ENCODE measurements around the gene HTRA1.

Gene HTRA1

DNA sequence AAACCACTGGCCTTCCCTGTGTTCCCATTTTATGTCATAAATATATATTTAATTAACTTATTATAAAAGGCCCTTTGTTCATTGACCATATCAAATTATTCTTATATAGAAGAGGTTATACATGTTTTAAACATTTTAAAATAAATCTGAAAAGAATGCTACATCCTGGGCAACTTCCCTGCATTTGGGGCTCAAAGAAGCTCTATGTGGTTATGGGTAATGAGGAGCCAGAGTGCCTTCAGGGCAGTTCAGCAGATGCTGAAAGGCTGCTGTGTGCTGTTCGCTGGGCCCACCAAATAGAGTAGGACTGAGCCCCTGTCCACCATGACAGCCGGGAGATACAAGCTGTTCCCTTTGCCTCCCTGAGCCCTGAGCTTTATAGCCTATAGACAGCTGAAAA lies 35.9 kb downstream of the HTRA1 start:
- no peak for DNase-seq

DNA sequence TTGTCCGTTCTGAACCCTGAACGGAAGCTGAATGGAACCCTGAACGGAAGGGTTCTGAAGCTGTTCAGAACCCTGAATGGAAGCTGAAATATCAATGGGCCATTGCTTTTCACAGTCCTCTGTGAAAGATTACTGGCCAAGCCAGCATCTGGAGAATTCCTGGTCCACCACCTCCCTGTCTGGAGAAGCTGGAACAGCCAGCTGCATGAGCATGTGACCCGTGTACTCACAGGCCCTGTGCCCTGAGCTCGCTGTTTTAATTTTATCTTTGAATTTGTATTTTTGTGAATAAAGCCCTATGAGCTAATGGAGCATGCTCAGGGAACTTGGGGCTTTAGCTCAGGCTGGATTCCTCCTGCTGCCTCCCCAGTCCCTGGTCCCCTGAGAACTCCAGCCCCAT lies 37.2 kb downstream of the HTRA1 start:
- DNase-seq: no peak

DNA sequence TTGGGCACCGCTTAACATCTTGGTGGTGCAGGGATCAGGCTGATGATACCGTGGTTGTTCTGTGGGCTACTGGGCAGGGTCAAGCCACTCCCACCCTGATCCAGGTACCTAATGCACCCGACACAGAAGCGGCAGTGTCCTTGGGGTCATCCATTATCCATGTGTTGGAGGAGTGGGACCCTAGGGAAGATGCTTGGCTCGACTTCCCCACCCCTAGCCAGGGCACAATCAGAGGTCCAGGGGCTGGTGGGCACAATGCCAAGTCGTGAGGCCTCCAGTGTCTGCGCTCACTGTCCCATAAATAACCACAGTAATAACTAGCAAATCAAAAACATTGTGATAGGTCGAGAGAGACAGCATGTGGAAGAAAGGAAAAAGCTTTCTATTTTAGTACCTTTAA lies 37.7 kb downstream of the HTRA1 start:
- no peak for DNase-seq

DNA sequence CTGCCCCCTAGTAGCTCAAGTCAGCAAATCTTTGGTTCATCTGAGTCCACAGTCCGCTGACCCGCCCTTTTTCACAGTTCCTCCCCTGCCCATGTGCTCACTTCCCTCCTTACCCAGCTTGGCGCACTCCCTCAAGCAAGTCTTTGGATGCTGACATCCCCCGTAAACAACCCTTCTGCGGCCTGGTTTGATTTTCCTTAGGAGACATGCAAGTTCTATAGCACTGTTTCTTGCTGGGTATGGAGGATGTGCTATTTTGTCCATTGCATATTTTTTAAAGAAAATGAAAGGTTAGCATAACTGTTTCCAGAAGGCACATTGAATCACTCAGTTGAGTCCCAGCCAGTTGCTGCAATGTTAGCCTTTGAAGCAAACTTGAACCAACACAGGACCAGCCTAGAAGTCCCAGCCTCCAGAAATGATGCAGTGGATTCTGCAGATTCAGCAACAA lies 38.2 kb downstream of the HTRA1 start:
- no peak for DNase-seq

DNA sequence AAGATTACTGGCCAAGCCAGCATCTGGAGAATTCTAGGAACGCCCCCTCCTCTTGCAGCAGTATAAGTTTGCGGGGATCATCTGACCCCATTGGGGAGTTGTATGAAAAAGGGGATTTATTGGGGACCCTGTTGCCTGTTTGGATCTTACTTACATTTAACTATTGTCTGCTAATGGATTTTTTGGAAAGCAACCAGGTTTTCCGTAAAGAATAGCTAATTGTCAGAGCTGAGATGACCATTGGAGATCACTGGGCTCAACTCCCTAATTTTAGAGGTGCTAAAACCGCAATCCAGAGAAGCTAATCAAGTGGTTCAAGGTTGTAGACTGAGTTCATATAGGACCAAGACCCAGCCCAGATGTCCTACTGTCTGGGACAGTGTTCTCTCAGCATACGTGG lies 38.8 kb downstream of the HTRA1 start:
- no peak for DNase-seq

DNA sequence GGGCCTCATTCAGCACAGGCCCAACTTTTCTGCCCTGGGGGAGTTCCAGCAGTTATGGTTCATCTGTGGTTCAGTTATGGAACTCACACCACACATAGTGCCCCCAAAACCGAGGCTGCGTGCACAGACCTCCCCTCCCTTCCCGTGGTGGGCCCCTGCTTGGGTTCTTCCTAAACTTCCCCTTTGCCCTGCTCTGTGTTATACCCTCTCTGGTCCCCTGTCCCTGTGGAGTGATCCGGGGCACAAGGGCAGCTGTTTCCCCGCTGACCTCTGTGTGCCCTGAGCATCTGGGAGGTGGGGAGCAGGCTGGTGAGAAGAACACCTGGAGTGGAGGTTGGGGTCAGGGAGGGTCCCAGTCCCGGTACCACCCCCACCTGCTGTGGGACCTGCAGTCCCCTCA lies 39.4 kb downstream of the HTRA1 start:
- no peak for DNase-seq

DNA sequence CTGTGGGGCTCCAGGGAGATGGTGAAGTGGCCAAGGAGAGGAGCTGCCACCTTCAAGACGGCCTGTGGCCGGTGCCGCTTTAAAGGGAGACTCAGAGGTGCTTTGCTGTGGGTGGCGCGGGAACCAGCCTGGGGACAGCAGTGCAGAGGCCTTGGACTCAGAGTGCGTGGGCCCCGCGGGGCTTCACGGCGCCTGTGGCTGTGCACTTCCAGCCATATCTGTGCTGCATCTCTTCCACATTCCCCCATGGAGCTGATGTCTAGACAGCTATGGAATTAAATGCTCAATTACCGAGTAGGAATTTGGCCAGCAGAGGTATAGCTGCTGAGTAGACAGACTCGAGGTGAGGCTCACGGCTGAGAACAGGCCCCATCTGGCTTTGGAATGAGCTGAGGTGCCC lies 41.7 kb downstream of the HTRA1 start:
- no peak for DNase-seq

DNA sequence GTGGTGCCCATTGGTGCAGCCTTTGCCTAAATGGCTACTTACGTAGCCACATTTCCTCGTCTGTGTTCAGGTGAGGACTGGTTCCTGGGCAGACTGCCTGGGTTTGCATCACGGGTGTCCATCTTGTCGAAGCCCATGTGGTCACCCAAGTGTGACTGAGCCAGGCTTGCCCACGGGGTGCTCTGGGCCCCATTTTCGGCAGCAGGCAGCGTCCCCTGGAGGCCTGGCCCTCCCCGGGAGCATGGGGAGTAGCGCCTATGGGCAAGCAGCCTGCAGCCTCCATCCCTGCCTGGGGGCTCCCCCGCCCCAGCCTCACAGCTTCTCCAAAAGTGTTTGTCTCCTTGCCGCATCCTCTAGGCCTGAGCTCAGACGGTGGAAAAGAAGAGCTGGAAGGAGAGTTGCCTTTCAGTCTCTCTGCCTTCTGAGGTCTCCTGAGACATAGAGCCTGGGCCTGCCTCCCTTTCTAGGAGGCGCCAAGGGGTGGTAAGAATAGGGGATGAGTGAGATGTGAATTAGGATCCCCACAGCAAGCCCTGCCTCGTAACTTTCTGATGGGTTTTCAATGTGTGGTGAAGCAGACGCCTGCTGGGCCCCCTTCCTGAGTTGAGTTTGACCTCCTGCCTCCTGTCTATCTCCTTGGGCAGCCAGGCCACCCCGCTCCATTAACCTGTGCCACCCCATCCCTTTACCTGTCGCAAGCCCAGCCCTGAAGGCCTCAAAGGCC lies 42.7 kb downstream of the HTRA1 start:
- no peak for DNase-seq

DNA sequence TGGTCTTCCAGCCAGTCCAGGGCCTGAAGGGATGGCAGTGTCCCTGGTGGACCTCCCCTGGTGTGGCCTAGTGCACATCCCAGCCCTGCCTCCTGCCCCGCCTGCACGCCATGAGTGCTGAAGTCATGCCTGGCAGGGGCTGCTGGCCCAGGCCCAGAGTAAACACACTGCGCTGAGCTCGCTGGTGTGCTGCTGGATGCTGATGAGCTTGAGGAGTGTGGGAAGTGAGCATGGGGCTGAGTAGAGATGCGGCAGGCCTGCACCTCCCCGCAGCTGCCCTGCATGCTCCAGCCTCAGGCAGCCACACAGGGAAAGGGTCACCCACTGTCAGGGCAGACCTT lies 43.2 kb downstream of the HTRA1 start:
- peak; percentile 67 for DNase-seq

DNA sequence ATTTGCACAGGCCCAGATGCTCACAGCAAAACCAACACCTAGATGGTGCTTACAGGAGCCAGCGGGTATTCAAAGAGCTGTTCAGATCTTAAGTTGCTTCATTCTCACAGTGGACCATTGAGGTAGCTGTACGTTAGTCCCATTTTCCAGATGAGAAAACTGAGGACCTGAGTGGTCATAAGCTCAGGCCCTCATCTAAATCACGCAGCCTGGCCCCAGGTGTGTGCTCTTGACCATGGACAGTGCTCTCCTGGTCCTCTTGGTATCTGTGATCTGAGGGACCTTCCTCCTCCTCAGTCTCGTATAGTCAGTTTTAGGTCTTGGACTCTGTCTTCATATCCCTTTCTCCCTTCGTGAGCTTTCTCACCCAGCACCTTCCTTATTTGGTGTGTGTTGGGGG lies 43.7 kb downstream of the HTRA1 start:
- DNase-seq: no peak

DNA sequence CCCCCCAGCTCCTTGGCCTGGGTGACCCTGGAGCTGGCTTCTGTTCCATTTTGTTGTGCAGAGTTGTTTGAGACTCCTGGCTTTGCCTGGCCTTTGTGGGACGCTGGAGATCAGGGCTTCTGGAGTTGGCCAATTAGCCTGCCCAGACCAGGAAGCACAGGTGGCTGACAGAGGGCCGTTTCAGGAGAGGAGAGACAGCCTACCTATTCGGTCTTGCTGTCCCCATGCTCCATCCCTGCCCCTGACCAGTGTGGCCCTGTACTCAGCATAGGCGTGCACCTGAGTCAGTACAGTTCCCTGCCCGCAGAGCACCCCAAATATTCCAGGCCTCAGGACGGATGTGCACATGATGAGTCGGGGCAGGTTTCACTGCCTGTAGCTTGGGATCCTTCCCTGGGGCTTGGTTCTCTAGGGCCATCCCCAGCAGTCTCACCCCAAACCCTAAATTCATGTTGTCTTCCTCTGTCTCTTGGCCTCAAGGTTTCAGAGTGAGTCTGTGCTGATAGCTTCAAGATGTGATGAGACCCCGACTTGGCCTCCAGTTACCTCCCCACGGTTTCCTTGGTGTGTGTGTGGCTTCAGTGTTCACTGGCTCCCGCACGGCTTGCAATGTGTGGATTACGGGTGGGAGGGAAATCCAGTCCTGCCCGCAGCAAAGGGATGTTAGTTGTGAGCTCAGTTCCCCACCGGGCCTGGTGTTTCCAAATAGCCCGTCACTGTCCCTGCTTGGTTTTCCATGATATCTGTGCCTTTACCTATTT lies 44.7 kb downstream of the HTRA1 start:
- no peak for DNase-seq

DNA sequence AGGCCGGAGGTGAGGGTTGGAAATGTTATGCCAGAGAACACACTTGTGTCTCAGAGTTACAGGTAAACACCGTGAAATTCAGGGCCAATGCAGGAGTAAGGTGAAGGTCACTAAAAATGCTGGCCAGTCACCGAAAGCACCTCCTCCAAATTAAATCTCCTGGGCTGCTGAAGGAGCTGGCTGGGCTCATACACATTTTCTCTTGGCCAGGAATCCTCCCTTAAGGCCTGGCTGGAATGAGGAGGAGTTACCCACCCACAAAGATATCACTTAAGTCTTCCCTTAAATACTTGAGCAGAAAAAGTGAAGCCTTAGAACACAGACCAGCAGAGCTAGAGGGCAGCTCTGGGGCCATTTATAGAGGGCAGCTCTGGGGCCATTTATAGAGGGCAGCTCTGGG lies 46.3 kb downstream of the HTRA1 start:
- DNase-seq: no peak

DNA sequence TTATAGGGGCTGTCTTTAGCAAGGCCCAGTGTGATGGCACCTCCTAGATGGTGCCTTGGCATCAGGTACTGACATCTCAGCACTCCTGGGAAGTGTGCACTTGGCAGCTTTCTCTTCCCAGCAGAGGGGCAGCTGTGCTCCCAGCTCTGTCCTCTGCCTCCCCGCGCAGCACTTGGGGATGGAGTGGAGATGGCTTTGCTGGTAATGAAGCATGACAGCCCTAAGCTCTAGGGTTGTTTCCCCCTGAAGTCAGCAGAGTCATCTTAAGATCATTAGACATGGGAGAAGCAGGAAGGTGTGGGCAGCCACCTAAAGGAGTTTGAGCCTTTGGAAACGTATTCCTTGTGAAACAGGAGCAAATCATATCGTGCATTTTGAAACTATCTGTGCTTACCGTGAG lies 46.7 kb downstream of the HTRA1 start:
- DNase-seq: no peak

DNA sequence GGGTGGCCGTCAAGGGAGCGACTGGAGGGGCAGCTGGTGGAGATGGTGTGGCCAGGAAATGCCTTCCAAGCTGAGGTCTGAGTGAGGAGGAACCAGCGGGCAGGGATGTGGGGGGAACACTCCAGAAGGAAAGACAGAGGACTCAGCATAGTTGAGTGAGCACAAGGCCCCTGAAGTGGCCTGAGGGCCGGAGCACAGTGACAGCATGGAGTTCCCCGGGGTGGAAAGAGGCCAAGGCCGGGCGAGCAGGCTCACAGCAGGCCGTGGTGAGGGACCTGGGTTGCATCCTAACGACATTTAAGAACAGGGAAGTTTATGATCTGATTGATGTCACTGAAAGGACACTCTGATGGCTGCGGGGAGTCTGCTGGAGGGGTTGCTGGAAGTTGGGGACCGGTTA lies 48.0 kb downstream of the HTRA1 start:
- no peak for DNase-seq

DNA sequence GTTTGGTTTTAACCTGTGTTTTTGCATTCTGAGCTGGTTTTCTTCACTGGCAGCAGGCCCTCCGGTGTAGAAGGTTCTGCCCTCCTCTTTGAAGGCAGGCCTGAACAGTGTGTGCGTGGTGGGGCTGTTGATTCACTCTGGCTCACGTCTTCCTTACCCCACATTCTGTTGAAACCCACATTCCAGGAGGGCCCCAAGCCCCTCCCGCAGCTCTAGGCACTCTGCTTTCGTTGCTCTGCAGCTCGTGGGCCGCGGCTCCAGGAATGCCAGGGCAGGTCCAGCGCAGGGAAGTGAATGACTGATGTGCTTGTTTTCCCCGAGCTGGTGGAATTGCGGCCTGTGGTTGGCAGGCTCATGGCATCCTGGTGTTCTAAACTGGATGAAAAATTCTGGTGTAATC lies 49.0 kb downstream of the HTRA1 start:
- no peak for DNase-seq

DNA sequence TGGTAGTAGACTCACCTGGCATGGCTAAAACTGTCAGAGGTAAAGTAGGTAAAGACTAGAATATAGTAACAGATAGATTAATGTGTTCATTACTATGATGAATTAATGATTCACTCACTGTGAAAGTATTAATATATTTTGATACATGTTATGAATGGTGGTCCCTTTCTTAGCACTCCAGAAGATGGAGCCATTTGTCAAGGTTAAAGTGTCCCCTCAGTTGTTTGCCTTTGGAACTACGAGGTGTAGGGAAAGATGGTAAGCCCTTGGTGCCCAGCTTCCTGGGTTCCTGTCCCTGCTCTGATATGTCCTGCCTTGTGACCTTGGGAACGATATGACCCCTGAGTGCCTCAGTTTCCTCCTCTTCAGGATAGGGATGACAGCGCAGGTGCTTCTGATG lies 49.4 kb downstream of the HTRA1 start:
- DNase-seq: no peak

DNA sequence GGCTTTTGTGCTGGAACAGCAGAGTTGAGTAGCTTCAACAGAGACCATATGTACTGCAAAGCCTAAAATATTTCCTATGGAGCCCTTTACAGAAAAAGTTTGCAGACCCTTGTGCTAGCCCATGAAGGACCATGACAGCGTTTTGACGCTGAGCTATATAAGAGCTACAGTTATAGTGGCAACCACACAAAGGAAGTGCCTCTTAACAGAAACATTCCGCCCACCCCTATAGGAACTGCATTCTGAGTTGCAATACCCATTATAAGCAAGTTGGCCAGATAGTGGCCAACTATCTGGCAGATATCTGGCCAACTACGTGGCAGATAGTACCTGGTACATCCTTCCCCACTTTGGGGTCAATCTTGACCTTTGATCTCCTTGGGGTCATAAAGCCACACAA lies 51.7 kb downstream of the HTRA1 start:
- DNase-seq: no peak

DNA sequence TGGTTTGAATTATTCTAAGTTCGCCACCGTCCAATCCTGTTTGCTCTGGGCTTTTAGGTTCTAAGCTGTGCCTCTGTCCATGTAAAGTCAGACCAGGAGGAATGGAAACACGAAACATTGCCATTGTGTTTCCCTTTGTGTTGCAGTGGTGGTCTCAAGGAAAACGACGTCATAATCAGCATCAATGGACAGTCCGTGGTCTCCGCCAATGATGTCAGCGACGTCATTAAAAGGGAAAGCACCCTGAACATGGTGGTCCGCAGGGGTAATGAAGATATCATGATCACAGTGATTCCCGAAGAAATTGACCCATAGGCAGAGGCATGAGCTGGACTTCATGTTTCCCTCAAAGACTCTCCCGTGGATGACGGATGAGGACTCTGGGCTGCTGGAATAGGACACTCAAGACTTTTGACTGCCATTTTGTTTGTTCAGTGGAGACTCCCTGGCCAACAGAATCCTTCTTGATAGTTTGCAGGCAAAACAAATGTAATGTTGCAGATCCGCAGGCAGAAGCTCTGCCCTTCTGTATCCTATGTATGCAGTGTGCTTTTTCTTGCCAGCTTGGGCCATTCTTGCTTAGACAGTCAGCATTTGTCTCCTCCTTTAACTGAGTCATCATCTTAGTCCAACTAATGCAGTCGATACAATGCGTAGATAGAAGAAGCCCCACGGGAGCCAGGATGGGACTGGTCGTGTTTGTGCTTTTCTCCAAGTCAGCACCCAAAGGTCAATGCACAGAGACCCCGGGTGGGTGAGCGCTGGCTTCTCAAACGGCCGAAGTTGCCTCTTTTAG lies 52.9 kb downstream of the HTRA1 start:
- no peak for DNase-seq

DNA sequence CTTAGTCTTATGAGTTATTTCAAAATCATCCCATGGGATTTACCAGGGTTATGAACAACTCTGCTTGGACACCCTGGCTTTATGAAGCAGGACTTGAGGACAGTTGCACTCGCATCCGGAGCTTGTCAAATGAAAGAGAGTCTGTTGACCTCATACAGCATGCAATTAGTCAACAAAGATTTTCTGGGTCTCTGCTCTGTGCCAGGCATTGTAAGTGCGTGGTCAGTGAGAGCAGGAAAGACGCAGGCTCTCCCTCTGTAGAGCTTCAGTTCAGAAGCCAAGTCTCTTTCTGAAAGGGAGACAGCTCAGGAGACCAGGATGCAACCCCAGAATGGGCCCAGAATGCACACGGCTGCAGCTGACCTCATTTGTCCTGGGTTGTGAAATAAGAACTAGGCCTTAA lies 53.7 kb downstream of the HTRA1 start:
- no peak for DNase-seq

DNA sequence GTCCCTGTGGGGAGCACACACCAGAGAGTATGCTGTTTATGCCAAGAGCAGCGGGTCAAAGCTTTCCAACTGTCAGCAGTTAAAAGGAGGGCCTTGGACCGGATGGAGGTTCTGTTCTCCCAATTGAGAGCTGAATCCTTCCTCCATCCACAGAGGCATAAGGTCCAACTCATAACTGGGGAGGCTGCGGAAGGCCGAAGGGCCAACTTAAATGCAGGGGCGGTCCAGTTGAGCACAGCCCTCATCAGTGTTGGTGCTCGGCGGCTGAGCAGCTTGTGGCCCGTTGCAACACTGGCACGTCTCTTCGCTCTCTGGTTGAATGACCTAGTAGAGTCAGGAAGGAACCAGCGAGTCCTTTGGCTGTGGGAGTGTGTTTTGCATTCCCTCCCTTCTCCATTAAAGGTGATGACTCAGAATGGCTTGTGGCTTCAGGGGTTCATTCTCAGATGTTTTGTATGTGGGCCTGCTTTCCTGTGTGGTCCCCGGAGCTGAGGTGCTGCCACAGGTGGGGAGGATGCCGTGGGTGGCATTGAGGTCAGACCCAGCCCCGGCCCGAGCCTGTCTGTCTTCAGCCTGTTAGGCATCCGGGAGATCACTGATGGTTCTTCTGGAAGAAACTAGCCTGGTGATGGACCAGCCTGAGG lies 54.4 kb downstream of the HTRA1 start:
- DNase-seq: no peak

DNA sequence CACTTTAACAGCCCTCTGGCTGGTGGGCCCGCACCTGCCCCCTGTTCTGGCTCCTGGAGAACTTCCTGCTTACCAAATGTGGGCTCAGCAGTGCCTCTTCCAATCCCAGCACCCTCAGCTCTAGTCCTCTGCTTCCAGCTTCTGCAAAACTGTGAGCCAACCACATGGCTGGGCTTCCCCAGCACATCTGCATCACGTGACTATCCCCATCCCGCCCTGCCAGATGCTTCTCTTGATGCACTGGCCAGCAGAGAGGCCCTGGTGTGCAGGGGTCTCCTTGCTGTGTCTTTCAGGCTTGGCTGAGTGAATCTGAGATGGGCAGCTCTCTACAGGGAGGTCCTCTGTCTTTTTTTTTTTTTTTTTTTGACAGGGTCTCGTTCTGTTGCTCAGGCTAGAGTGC lies 55.4 kb downstream of the HTRA1 start:
- DNase-seq: no peak

DNA sequence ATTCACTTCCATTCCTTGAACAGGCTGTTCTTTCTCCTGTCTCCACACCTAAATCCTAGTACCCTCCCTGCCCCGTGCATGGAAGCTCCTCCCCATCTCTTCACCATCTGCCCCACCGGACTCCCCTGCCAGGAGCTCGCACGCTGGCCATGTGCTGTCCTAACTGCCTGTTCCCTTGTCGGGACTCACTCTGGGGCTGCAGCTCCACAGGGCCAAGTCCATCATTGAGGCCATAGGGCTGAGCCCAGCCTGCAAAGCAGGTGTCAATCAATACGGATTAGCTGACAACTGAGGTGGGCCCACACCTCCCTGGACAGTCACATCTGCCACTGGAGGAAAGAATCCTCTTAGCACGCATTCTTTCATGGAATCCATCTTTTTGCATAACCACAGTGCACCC lies 57.8 kb downstream of the HTRA1 start:
- no peak for DNase-seq

DNA sequence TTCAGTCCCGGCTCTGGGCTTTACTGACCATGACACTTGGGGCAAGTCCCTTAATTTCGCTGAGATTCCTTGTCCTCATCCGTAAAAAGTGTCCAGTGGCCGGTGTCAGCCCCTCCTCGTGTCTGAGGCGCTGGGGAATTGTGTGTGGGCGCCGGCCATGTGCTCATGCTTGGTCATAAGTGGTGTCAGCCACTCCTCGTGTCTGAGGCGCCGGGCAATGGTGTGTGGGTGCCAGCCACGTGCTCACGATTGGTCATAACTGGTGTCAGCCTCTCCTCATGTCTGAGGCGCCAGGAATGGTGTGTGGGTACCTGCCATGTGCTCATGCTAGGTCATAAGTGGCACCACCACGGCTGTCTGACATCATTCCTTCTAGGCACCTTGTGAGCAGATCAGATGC lies 58.5 kb downstream of the HTRA1 start:
- no peak for DNase-seq

DNA sequence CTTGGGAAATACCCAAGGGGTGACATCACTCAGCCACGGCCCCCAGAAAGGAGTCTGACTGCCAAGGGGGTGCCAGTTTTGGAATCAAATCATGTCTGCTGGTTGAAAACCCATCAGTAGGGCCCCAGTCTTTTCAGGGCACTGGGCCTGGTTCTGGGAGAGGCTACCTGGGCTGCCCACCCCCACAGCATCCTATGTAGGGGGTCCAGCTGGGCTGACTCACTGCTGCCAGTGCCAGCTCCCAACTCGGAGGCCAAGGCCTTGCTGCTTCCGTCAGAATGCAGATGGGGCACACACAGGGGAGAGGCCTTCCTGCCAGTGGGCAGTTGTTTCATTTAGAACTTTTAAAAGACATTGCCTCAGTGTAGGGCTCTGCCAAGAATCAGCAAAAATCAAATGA lies 59.7 kb downstream of the HTRA1 start:
- no peak for DNase-seq

Measured in NCI-H1694 (cell line).